ENCODE measurements around the gene TCL1B. TPM values are rescaled to one million over a fixed set of nuclear protein-coding genes. Genes with fewer than 3 reads are reported as not detected.

TCL1B gene
- 3.6 and 3.8 TPM in 2 replicates for total RNA-seq (2021)
- long read RNA-seq, transcript TCL1B-201 (4 exons, 1,166 nt): major isoform, 14 of 14 reads
- long read RNA-seq, partial matches to known transcripts: 0 of 14 reads
- long read RNA-seq, other reads (novel, unspliced or antisense): 0 of 14 reads

GRCh38 chr14:95685978-95686922 lies at the start of gene TCL1B:
Gene TCL1B (plus strand): TSS chr14:95686426. CDS start chr14:95686468, 42 bp downstream.
- Histone ChIP-seq H3K23me2 (ENCODE audit: insufficient read length, low read depth, low read length, poor library complexity, severe bottlenecking) (no peaks in the 10 kb centered on the region), H3K27me3 (ENCODE audit: insufficient read depth, low read length) (no peaks in the 10 kb centered on the region), H3K27ac (ENCODE audit: insufficient read length, low read depth, low read length) (no peak within 1 kb of the TSS), H2AFZ (ENCODE audit: low read length) (no peak within 1 kb of the TSS), H2BK120ac (ENCODE audit: low read depth, low read length, poor library complexity, severe bottlenecking) (no peak within 1 kb of the TSS), H3K79me2 (ENCODE audit: insufficient read depth, low read length) (no peaks in the 10 kb centered on the region), H3T11ph (ENCODE audit: low read length) (no peak within 1 kb of the TSS), H3K4ac (ENCODE audit: low read depth, low read length) (no peak within 1 kb of the TSS), H3K23ac (ENCODE audit: insufficient read length, low read depth, low read length) (no peak within 1 kb of the TSS), H3K4me1 (ENCODE audit: insufficient read depth, low read length) (no peaks in the 10 kb centered on the region; the same call in 1 of the 2 replicates), H3K56ac (ENCODE audit: insufficient read length, low read depth, low read length) (no peak within 1 kb of the TSS), H3K4me2 (ENCODE audit: insufficient read depth, insufficient read length, low read length) (peak within 1 kb of the TSS; percentile 5), H2BK5ac (ENCODE audit: insufficient read length, low read length) (no peak within 1 kb of the TSS), H4K20me1 (ENCODE audit: control insufficient read depth, insufficient read depth, insufficient read length) (no peaks in the 10 kb centered on the region), H3K14ac (ENCODE audit: insufficient read depth, low read length) (peak within 1 kb of the TSS; percentile 58; the same call in 1 of the 2 replicates), H2BK12ac (ENCODE audit: insufficient read length, low read depth, low read length) (no peak within 1 kb of the TSS), H2BK20ac (ENCODE audit: low read depth, low read length, poor library complexity, severe bottlenecking) (no peak within 1 kb of the TSS), H3K9ac (ENCODE audit: extremely low read depth, insufficient read length, low read length) (no peak within 1 kb of the TSS), H2BK15ac (ENCODE audit: low read depth, low read length) (no peak within 1 kb of the TSS), H4K5ac (ENCODE audit: insufficient read length, low read depth, low read length) (no peak within 1 kb of the TSS), H3K79me1 (ENCODE audit: insufficient read depth, low read depth, low read length, poor library complexity, severe bottlenecking) (no peaks in the 10 kb centered on the region), H4K8ac (replicated peaks; ENCODE audit: insufficient read length, low read depth, low read length) (no peak within 1 kb of the TSS), H2AK5ac (ENCODE audit: insufficient read length, low read length) (no peak within 1 kb of the TSS), H3K18ac (ENCODE audit: insufficient read length, low read depth, low read length) (peak within 1 kb of the TSS; percentile 2), H3K9me3 (ENCODE audit: control insufficient read depth, low read depth, low read length) (no peaks in the 10 kb centered on the region), H4K91ac (ENCODE audit: insufficient read length, low read depth, low read length) (no peak within 1 kb of the TSS)
- H3K36me3 Mint-ChIP-seq (ENCODE audit: insufficient read depth in 1 of 3, low read depth in 3 of 3): no peaks in the 10 kb centered on the region
- H3K4me1 Mint-ChIP-seq: peaks cover 21 to 29% of the 10 kb centered on the region in 2 experiments
- H3K27me3 Mint-ChIP-seq (ENCODE audit: low read depth): peaks cover 50% of the 10 kb centered on the region
- no CpG with 5 or more reads among the region's 38 CpGs for WGBS (ENCODE audit: extremely low coverage, insufficient read length, low lambda C conversion rate)
- DNase-seq: peak; percentile 68
- no peaks in the 10 kb centered on the region; a peak in 1 of 5 replicates for H3K9me3 Mint-ChIP-seq
- peak within 1 kb of the TSS in 1 of 2 experiments; percentile 2; a peak in 2 of 5 replicates for H3K4me3 Mint-ChIP-seq
- TF ChIP-seq CTCF (conservative IDR thresholded peaks at IDR 0.05): no peak
- H3K27ac Mint-ChIP-seq: peak within 1 kb of the TSS in 1 of 3 experiments; percentile 23; a peak in 2 of 7 replicates
